DND-41 (cell line): ENCODE results near the gene SLC26A6.

Experiments
- CTCF ChIP-seq: IDR thresholded peaks from 2 replicates; pipeline ENCODE4 v1.5.1; 2012; ENCODE audit warnings: borderline replicate concordance, low read length, moderate library complexity, mild to moderate bottlenecking; ENCODE audit not compliant: poor library complexity, severe bottlenecking; ENCODE audit errors: extremely low read depth
- EZH2 ChIP-seq: IDR thresholded peaks from 3 replicates; pipeline ENCODE4 v1.6.1; 2012; ENCODE audit warnings: borderline replicate concordance, low read depth, mild to moderate bottlenecking, moderate library complexity, low read length, inconsistent platforms; ENCODE audit not compliant: severe bottlenecking

DNA sequence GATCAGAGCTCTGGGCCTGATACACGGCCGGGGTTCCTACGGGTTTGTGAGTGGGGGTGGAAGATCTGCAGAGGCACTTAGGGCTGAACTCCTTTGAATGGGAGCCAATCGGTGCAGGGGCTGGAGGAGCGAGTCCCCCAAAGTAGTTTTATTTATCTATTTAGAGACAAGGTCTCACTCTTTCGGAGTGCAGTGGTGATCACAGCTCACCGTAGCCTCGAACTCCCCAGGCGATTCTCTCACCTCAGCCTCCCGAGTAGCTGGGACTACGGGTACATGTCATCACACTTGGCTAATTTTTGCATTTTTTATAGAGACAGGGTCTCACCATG lies 29.0 kb upstream of the SLC26A6 start:
- TF ChIP-seq CTCF: no peak
- TF ChIP-seq EZH2: no peak
